PC-3 (cell line): Measurements from ENCODE around the gene KCNC1. TPM values are rescaled to one million over a fixed set of nuclear protein-coding genes. Genes with fewer than 3 reads are reported as not detected.

Experiments used
- ATAC-seq: fragments of 200-7000 bp; cut with Tn5 transposase; 2 replicates; pipeline ENCODE4 v1.9.1; 2020; ENCODE audit warnings: mild to moderate bottlenecking, moderate library complexity
- BruUV-seq: library from RNA; stranded (reverse); fragments of 400-500 nt; replicated peaks from 2 replicates; lab custom pipeline; 2021; lab: Mats Ljungman, UMichigan
- CTCF ChIA-PET: fragments of 300-600 bp; sonication (Branson Sonifier 250); formaldehyde crosslinking; loops from one replicate; lab custom pipeline; 2022; ENCODE audit warnings: antibody characterized with exemption; lab: Charles Lee
- POLR2A ChIA-PET: fragments of 300-600 bp; sonication (Branson Sonifier 250); formaldehyde crosslinking; loops from one replicate; lab custom pipeline; 2022; ENCODE audit warnings: antibody characterized with exemption; ENCODE audit not compliant: unreplicated experiment; lab: Charles Lee
- DNase-seq: peaks from one replicate; pipeline ENCODE4 v3.0.0-alpha.2; 2015
- H2AFZ ChIP-seq: fragments of 300-600 bp; sonication (generic); 2 replicates; pipeline ENCODE4 v1.6.0; 2016; ENCODE audit warnings: antibody characterized with exemption, low read length
- H3F3A ChIP-seq: fragments of 300-600 bp; sonication (generic); one replicate; pipeline ENCODE4 v1.6.0; 2017; ENCODE audit warnings: antibody characterized with exemption, low read length, control low read depth, mild to moderate bottlenecking; ENCODE audit not compliant: unreplicated experiment
- H3K27ac ChIP-seq: fragments of 300-600 bp; sonication (generic); 2 replicates; pipeline ENCODE4 v1.5.1; 2016; ENCODE audit warnings: mild to moderate bottlenecking, low read length
- H3K27me3 ChIP-seq: fragments of 300-600 bp; sonication (generic); 2 replicates; pipeline ENCODE4 v1.6.1; 2016; ENCODE audit warnings: low read length, mixed read lengths
- H3K36me3 ChIP-seq: fragments of 300-600 bp; sonication (generic); 2 replicates; pipeline ENCODE4 v1.6.1; 2016; ENCODE audit warnings: low read depth, mixed run types, low read length, mixed read lengths
- H3K4me1 ChIP-seq: fragments of 300-600 bp; sonication (generic); 2 replicates; pipeline ENCODE4 v1.5.1; 2016; ENCODE audit warnings: low read length; ENCODE audit not compliant: insufficient read depth
- H3K4me2 ChIP-seq: fragments of 300-600 bp; sonication (generic); 2 replicates; pipeline ENCODE4 v1.6.0; 2016; ENCODE audit warnings: low read length
- H3K4me3 ChIP-seq: fragments of 300-600 bp; sonication (generic); 2 replicates; pipeline ENCODE4 v1.5.1; 2016; ENCODE audit warnings: mild to moderate bottlenecking, low read length, mixed read lengths
- H3K79me2 ChIP-seq: fragments of 300-600 bp; sonication (generic); 2 replicates; pipeline ENCODE4 v1.6.1; 2017; ENCODE audit warnings: low read length, mixed read lengths
- H3K9ac ChIP-seq: fragments of 300-600 bp; sonication (generic); 2 replicates; pipeline ENCODE4 v1.6.0; 2016; ENCODE audit warnings: mild to moderate bottlenecking, low read length
- H3K9me2 ChIP-seq: fragments of 300-600 bp; sonication (generic); replicated peaks from 2 replicates; pipeline ENCODE4 v1.6.1; 2016; ENCODE audit warnings: mixed run types, low read length, mixed read lengths
- H3K9me3 ChIP-seq: fragments of 300-600 bp; sonication (generic); 2 replicates; pipeline ENCODE4 v1.6.1; 2016; ENCODE audit warnings: low read length, mixed read lengths
- H4K20me1 ChIP-seq: fragments of 300-600 bp; sonication (generic); 2 replicates; pipeline ENCODE4 v1.6.1; 2016; ENCODE audit warnings: low read length, mixed read lengths
- EZH2 ChIP-seq: fragments of 300-600 bp; sonication (generic); IDR thresholded peaks from one replicate; pipeline ENCODE4 v1.6.1; 2017; ENCODE audit warnings: antibody characterized with exemption, mild to moderate bottlenecking, low read length; ENCODE audit not compliant: unreplicated experiment
- EZH2phosphoT487 ChIP-seq: fragments of 300-600 bp; sonication (generic); IDR thresholded peaks from 2 replicates; pipeline ENCODE4 v1.6.1; 2018; ENCODE audit warnings: mild to moderate bottlenecking, antibody characterized with exemption, low read length, borderline replicate concordance
- intact Hi-C: fragments of 100-400 bp; cut with micrococcal nuclease; formaldehyde crosslinking; loops from 2 replicates; pipeline ENCODE4 v1.9.0; 2023
- total RNA-seq: library from RNA; depleted of rRNA; stranded (reverse); fragments of >200 nt; gene quantifications from 2 replicates; pipeline ENCODE4 v1.2.3, GENCODE V29; 2014
- TF ChIP-seq, protein P1 (sequence below): fragments of 300-600 bp; sonication (generic); conservative IDR thresholded peaks from 2 replicates; pipeline ENCODE4 v1.5.1; 2017; ENCODE audit warnings: antibody characterized with exemption, low read depth, mild to moderate bottlenecking, low read length

The KCNC1 gene
- total RNA-seq, 1 experiment from 2014 or later = not detected

DNA sequence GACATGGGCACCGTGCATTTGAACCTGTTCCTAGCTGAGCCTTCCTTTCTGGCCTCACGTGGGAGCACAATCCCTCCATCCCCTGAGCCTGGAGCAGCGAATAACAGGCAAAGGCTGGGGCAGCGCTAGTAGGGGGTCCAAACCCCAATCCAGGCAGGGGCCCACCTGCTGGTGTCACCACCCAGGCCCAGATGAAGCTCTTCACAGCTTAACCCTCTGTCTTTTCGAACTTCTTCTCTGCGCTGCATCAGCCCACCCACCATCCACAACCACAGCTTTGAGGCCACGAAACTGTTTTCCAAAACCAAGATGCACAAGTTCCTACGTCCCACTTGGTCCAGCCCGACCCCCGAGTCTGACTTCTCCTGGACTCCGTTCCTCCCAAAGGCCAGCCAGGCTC, 11.5 kb downstream of the KCNC1 start:
- H3K27me3 ChIP-seq = no peaks in the 10 kb centered on the region
- no peak for TF ChIP-seq EZH2phosphoT487
- no peak for TF ChIP-seq EZH2
- TF ChIP-seq, protein P1, sequence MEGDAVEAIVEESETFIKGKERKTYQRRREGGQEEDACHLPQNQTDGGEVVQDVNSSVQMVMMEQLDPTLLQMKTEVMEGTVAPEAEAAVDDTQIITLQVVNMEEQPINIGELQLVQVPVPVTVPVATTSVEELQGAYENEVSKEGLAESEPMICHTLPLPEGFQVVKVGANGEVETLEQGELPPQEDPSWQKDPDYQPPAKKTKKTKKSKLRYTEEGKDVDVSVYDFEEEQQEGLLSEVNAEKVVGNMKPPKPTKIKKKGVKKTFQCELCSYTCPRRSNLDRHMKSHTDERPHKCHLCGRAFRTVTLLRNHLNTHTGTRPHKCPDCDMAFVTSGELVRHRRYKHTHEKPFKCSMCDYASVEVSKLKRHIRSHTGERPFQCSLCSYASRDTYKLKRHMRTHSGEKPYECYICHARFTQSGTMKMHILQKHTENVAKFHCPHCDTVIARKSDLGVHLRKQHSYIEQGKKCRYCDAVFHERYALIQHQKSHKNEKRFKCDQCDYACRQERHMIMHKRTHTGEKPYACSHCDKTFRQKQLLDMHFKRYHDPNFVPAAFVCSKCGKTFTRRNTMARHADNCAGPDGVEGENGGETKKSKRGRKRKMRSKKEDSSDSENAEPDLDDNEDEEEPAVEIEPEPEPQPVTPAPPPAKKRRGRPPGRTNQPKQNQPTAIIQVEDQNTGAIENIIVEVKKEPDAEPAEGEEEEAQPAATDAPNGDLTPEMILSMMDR = no peak
- CTCF ChIA-PET = no interaction called here
- no peaks in the 10 kb centered on the region for H4K20me1 ChIP-seq
- no peak overlapping the region for H3K4me2 ChIP-seq
- intact Hi-C loops = no loop called here
- no TSS peak for BruUV-seq
- H3K36me3 ChIP-seq = no peaks in the 10 kb centered on the region
- DNase-seq (no peak), ATAC-seq (no peak)
- no peak overlapping the region for H3K9ac ChIP-seq
- H3K27ac ChIP-seq = no peak overlapping the region
- H3F3A ChIP-seq = no peaks in the 10 kb centered on the region
- no peaks in the 10 kb centered on the region for H3K79me2 ChIP-seq
- H3K9me3 ChIP-seq = no peaks in the 10 kb centered on the region
- no peak overlapping the region for H2AFZ ChIP-seq
- H3K9me2 ChIP-seq = no peaks in the 10 kb centered on the region
- H3K4me1 ChIP-seq = peaks cover 15% of the 10 kb centered on the region
- POLR2A ChIA-PET = no interaction called here
- H3K4me3 ChIP-seq = no peak overlapping the region

DNA sequence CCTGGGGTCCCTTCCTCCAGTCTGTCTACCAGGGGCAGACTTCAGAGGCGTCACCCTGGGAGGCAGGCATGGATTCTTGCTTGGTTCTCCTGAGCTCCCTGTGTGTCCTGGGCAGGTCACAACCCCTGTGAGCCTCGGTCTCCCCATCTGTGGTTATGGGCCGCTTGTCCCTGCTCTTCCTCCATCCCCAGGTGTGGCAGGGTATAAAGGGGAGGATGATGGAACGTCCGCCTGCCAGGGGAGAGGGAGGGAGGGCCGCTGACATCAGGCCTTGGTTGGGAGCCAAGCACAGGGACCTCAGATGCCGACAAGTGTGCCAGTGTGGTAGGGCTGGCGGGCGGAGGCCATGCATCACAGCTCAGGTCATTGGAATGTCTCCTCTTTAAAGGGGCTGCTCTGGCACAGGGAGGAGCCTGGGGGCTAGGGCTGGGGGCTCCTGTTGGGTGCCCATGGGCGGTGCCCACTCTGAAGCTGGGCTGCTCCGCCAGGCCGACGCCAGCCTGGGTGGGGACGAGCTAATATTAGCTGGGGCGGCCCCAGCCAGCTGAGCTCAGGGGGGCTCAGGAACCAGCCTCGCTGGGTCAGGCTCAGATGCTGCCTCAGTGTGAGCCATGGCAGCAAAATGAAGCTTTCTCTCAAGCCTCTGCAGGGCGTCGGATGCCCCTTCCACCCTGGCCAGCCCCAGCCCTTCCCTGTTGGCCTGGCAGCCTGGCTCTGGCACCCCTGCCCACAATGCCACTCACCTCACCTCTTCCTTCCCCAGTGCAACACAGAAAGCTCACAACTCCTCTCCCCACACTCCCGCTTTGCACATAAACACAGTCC, 12.8 kb downstream of the KCNC1 start:
- H4K20me1 ChIP-seq = no peaks in the 10 kb centered on the region
- CTCF ChIA-PET = no interaction called here

More for the DNA sequence above, 12.8 kb downstream of the KCNC1 start:
- no peak for ATAC-seq
- POLR2A ChIA-PET = no interaction called here
- peak; percentile 29 for DNase-seq
- H3K4me3 ChIP-seq = no peak overlapping the region
- H3F3A ChIP-seq = no peaks in the 10 kb centered on the region
- no peak overlapping the region for H3K27ac ChIP-seq
- no peaks in the 10 kb centered on the region for H3K36me3 ChIP-seq
- intact Hi-C loops = no loop called here
- H3K4me2 ChIP-seq = no peak overlapping the region
- H3K27me3 ChIP-seq = peaks cover 5% of the 10 kb centered on the region; the same call in 1 of the 2 replicates
- TF ChIP-seq EZH2phosphoT487 (no peak), EZH2 (no peak)
- TF ChIP-seq, protein P1 = no peak
- no peaks in the 10 kb centered on the region for H3K79me2 ChIP-seq
- no peaks in the 10 kb centered on the region for H3K9me2 ChIP-seq
- no peak overlapping the region for H2AFZ ChIP-seq
- H3K9me3 ChIP-seq = no peaks in the 10 kb centered on the region
- peaks cover 15% of the 10 kb centered on the region for H3K4me1 ChIP-seq
- BruUV-seq = no TSS peak
- no peak overlapping the region for H3K9ac ChIP-seq
